Stimulated activated CD8-positive, alpha-beta memory T cell treated with anti-CD3 and anti-CD28 coated beads, Interleukin-4, amount 100 ng/mL, for 1 hour (primary cell): ENCODE results near the gene CD300LB.
"Not testable (repeated sequence)": the region's sequence is repeated elsewhere in the genome, so short reads cannot be mapped to it uniquely, and the experiment has no call there.

Experiments used
- DNase-seq, 2 donors: peaks; one replicate each; pipeline ENCODE4 v3.0.0-alpha.2; 2020; ENCODE audit warnings: low read depth in 2 of 2, low spot score in 1 of 2

The CD300LB gene

GRCh38 chr17:74525781-74526288, 5.4 kb downstream of the CD300LB start:
- no peak for DNase-seq

DNA sequence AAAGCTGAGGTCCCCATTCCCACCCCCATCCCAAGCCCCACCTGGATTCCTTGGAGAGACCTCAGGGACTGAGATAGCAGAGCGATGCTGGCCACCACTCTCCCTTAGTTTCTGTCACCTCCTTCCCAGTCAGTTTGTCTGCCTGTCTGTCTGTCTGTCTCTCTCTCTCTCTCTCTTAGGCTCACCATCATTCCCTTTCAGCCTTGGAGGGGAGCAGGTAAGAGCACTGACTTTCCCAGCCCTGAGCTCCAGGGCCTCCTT, 5.9 kb downstream of the CD300LB start:
- DNase-seq, result no peak

DNA sequence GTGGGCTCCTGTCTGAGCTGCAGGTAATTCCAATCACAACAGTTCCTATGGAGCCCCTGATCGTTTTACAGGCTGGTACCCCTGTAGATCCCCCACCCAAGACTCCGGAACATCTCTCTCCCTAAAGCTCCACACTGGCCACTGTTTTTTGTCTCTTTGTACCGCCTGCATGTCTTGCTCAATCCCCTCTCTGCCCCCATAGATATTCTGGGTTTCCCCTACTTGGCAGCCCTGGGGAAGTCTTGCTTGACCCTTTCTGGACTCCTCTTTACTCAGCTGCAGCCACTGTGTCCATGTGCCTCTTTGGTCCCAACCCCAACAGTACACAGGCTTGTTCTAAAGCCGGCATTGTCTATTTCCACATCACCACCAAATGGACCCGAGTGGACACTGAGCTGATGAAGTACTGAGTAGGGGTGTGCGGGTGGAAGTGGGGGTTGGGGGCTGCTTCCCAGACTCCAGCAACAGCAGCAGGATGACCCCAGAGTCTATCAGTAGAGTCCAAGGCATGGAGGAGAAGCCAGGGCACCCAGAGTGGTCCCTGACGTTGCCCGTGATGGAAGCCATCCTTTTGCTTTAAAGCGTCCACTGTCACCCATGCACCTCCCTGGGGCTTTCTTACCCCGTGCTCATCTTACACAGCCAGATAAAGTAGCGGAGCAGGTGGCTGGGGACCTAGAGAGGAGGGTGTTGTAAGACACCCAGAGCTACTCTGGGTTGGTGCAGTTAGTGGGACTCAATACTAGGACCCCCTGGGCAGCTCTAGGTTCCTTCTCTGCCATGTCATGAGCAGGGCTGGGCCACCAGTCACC, 6.4 kb downstream of the CD300LB start:
- no peak for DNase-seq

DNA sequence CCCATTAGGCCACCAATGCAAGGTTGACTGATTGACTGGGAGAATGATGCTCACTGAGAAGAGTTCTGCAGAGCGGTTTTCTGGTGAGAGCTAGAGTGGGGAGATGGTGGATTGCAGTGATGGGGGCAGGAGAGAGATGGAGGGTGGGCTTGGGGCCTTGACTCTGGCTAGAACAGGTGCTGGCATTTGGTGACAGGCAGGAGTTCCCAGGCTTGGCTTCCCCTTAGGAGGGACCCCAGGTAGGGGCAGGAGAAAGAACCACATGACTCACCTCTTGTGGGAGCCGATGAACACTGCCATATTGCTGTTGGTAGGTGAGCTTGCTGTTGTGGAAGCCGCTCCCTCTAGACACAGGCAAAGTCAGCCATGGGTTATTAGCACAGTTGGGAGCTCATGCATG, 8.0 kb downstream of the CD300LB start:
- no peak for DNase-seq

DNA sequence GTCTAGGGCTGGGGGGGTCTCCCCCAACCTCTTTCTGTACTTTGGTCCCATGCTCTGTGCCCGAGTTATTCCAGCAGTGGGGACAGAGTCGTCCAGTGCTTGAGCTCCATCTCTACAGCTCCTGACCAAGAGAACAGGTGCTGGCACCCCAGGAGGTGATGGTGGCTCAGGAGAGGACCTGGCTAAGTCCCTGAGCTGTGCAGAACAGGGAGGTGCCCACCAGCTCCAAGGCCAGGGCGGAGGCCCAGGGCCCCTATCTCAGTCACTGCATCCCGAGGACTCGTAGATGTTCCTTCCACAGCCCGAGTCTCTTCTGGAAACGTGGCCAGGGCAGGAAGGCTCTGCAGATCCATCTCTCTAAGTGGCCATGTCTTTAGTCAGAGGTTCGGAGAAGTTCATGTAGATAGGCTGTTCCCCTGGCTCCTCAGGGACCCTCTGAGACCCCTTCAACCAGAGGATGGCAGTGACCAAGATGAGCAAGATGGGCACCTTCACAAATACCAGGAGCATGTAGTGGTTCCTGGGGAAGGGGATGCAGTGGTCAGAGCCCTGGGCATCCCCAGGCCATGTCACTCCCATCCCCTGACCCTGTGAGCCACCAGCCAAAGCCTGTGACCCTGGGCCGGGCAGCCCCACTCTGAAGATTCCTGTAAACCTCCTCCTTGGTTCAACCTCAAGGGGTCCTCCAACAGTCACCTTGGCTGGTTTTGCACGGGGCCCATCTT, 8.7 kb downstream of the CD300LB start:
- no peak for DNase-seq

GRCh38 chr17:74521701-74522201, 9.5 kb downstream of the CD300LB start:
- no peak for DNase-seq

- DNase-seq, result no peak
Measured at GRCh38 chr17:74520790-74521480, 10.3 kb downstream of the CD300LB start.

- no peak for DNase-seq
Measured at GRCh38 chr17:74520016-74520434, 11.2 kb downstream of the CD300LB start.

DNA sequence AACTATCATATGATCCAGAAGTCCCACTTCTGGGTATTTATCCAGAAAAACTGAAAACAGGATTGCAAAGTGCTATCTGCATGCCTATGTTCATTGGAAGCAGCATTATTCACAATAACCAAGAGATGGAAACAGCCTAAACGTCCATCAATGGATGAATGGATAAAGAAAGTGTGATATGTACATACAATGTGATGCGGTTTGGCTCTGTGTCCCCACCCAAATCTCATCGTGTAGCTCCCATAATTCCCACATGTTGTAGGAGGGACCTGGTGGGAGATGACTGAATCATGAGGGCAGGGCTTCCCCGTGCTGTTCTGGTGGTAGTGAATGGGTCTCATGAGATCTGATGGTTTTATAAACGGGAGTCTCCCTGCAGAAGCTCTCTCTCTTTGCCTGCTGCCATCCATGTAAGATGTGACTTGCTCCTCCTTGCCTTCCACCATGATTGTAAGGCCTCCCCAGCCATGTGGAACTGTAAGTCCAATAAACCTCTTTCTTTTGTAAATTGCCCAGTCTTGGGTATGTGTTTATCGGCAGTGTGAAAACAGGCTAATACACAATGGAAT, 12.8 kb downstream of the CD300LB start:
- not testable (repeated sequence) for DNase-seq

GRCh38 chr17:74516561-74517328, 14.5 kb downstream of the CD300LB start:
- no peak for DNase-seq

- DNase-seq, result no peak
Measured at GRCh38 chr17:74515941-74516340, 15.3 kb downstream of the CD300LB start.

- no peak for DNase-seq
Measured at GRCh38 chr17:74514632-74515334, 16.5 kb downstream of the CD300LB start.

GRCh38 chr17:74513987-74514631, 17.2 kb downstream of the CD300LB start:
- peak in 1 of 2 donors; percentile 11 for DNase-seq

DNA sequence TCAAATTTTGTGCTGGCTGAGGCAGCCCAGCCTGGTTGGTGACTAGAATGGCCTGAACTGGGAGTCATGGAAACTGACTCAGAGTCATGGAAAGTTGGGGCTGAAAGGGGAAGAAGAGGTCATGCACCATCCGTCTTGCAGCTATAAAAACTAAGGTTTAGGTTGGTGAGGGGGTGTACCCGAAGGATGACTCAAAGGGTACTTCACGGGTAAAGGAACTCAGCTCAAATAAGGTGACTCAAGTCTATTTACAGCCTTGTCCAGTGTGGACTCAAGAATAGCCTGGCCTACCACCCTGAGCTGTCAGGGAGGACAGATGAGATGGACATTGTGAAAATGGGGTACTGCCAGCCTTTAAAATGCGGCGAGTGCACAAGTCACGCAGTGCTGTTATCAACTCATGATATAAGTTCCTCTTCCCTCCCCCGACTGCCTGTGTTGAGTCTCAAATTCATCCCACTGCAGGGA, 18.6 kb downstream of the CD300LB start:
- no peak for DNase-seq

GRCh38 chr17:74512036-74512435, 19.2 kb downstream of the CD300LB start:
- no peak for DNase-seq

DNA sequence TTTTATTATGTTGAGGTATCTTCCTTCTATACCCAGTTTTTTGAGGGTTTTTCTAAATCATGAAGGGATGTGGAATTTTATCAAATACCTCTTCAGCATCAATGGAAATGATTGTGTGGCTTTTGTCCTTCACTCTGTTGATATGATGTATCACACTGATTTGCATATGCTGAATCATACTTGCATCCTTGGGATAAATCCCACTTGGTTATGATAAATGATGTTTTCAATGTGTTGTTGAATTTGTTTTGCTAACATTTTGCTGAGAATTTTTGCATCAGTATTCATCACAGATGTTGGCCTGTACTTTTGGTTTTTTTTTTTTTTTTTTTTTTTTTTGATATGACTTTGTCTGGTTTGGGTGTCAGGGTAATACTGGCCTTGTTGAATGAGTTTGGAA, 23.1 kb downstream of the CD300LB start:
- no peak for DNase-seq

DNA sequence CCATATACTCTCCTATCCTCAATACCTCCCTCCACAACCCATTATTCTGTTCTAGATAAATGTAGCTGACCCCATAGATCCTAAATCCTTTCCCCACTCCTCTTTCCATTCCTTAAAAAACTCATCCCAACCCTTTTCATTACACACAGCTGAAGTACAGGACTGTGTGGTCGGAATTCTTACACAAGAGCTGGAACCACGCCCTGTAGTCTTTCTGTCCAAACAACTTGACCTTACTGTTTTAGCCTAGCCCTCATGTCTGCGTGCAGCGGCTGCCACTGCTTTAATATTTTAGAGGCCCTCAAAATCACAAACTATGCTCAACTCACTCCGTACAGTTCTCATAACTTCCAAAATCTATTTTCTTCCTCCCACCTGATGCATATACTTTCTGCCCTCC, 27.3 kb downstream of the CD300LB start:
- DNase-seq, result not testable (repeated sequence)

DNA sequence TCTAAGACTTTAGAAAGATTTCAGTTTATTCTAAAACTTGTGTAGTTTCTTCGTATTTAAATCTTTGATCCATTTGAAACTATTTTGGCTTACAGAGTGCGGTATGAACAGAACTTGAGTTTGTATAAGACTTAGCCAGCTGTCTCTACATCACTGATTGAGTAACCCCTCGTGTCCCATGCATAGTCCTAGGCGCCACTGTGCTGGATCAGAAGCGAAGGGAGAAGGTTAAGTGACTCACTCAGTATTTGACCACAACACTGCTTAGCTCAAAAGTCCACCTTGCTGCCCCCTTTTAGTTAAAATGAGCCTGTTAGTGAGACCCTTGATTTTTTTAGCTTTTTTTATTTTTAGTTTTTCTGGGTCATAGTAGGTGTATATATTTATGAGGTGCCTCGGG, 28.4 kb downstream of the CD300LB start:
- no peak for DNase-seq

GRCh38 chr17:74499992-74500391, 31.3 kb downstream of the CD300LB start:
- DNase-seq, result no peak
